Medulla oblongata (tissue), 1 donor: ENCODE results near the gene CEP170B.
"Not testable (repeated sequence)": the region's sequence is repeated elsewhere in the genome, so short reads cannot be mapped to it uniquely, and the experiment has no call there.

Experiments
- DNase-seq: peaks from one replicate; pipeline ENCODE4 v3.0.0-alpha.2; 2015; ENCODE audit errors: extremely low spot score

CEP170B gene

GRCh38 chr14:104877806-104878550, 12.9 kb downstream of the CEP170B start:
- DNase-seq = no peak

DNA sequence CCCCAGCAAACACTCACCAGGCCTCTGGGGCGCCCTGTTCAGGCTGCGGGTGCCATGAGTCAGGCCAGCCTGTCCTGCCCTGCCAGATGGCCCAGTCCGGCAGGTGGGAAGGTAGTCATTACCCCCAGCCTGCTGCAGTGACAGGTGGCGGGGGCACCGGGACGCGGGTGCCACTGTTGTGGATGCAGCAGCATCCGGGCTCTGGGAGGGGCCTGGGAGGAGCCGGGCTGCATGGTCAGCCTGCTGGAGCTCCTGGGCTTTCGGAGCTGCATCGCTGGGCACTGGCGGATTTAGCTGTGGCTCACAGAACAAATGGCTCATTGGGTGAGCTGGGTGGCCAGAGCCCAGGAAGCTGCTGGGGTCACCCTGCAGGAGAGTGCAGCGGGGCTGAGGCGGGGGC, 13.5 kb downstream of the CEP170B start:
- no peak for DNase-seq

DNA sequence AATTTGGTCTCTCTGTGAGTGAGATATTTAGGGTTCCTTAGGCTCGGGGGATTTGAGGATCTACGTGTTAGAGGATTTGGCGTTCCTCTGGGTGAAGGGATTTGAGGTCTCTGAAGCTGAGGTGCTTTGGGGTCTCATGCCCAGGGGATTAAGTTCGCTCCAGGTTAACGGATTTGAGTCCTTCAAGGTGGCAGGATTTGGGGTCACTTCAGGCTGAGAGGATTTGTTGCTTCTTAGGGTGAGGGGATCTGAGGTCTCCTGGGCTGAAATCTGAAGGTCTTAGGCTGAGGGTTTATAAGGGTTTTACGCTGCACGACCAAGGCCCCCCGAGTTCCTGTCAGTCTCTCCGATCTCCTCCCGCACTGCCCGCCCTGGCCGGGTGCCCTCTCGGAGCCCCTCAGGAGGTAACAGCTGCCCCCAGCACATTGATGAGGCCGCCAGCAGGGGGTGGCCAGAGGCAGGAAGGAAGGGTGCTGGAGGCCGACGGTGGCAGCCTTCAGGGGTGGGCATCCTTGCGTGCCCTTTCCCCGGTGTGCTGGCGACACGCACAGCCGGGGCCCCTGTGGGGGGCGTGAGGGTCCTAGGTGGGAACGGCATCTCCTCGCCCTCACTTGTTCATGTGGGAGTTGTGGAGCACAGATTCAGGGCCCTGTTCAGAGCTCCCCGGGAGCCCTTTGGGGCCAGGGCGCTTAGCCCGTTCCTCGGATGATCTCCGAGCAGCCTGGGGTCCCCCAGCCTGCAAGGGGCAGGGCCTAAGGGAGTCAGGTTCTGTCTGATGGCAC, 14.3 kb downstream of the CEP170B start:
- no peak for DNase-seq

DNA sequence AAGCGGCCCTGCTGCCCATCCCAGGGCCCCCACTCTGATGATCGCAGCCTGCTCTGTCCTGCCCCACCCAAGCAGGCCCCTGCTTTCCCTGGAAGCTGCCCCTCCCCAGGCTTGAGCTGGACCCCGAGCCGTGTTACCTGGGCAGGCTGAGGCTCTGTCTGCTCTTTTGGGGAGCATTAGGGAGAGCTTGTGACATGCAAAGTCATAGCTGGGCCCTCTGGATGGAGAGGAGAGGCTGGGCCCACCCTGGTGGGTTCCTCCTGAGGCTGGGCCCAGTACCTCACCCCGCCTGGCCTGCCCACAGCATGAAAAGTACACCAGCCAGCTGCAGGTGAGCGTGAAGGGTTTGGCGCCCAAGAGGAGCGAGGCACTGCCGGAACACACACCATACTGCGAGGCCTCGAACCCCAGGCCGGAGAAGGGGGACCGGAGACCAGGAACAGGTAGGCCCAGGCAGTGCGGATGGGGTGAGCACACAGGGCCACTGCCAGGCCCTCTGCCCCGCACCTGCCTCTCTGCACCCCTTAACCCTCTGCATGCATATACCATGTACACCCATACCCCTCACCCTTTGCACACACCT, 15.0 kb downstream of the CEP170B start:
- no peak for DNase-seq

DNA sequence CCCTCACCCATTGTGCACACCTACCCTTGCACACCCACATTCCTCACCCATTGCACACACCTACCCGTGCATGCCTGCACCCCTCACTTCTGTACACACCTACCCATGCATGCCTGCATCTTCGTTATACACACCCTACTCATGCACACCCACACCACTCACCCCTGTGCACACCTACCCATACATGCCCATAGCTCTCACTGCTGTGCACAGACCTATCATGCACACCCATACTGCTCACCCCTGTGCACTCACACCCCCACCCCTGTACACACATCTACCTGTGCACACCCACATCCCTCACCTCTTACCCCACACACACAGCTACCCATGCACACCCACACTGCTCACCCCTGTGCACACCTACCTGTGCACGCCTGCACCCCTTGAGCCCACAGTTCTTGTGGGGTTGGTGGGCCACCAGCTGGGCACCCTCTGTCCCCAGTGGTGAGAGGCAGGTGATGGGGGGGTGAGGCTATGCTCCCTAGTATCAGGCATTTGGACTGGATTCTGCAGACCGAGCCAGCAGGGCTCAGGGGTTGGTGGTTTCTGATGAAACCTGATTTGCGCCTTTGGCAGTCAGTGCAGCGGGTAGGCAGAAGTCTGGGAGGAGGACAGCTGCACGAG, 15.6 kb downstream of the CEP170B start:
- DNase-seq = no peak

DNA sequence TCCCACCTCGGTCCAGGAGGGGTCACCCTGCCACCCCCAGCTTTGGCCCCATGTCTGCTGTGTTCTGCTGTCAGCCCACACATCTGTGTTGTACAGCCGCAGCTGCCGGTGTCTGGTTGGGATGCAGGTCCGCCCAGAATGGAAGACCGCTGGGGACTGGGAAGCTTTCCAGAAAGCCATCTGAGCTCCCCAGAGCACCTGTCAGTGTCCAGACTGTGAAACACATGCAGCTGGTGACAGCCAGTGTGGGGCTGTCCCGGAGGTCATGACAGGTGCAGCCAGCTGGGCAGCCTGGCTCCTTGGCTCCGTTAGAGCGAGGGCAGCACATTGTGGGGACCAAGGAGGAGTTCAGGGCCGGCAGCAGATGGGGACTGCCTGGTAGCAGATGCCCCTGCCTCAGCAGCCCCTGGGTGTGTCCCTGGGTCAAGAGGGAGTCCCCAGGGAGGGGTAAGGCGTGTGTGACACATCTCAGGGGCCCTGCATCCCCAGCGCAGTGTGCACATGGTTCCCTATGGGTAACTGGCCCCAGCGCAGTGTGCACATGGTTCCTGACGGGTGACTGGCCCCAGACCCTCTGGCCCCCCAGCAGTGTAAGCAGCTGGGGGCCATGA, 16.4 kb downstream of the CEP170B start:
- DNase-seq = no peak

GRCh38 chr14:104882325-104882973, 17.4 kb downstream of the CEP170B start:
- no peak for DNase-seq

- DNase-seq = no peak
These were observed 18.1 kb downstream of the CEP170B start for GRCh38 chr14:104882991-104883660.

DNA sequence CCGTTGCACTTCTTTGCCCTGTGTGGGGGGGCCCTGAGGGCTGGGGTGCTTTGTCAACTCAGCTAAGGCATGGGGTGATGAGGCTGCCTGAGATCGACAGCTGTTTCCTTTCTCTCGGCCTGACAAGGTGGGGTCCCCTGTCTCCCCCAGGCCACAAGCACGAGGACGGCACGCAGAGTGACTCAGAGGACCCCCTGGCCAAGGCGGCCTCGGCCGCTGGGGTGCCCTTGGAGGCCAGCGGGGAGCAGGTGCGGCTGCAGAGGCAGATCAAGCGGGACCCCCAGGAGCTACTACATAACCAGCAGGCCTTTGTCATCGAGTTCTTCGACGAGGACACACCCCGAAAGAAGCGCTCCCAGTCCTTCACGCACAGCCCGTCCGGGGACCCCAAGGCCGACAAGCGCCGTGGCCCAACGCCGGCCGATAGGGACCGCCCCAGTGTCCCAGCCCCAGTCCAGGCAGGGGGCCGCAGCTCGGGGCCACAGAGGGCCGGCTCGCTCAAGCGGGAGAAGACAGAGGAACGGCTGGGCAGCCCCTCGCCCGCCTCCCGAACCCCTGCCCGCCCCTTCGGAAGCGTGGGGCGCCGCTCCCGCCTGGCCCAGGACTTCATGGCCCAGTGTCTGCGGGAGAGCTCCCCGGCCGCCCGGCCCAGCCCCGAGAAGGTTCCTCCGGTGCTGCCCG, 18.8 kb downstream of the CEP170B start:
- DNase-seq = no peak

GRCh38 chr14:104884381-104884780, 19.3 kb downstream of the CEP170B start:
- DNase-seq = not testable (repeated sequence)

DNA sequence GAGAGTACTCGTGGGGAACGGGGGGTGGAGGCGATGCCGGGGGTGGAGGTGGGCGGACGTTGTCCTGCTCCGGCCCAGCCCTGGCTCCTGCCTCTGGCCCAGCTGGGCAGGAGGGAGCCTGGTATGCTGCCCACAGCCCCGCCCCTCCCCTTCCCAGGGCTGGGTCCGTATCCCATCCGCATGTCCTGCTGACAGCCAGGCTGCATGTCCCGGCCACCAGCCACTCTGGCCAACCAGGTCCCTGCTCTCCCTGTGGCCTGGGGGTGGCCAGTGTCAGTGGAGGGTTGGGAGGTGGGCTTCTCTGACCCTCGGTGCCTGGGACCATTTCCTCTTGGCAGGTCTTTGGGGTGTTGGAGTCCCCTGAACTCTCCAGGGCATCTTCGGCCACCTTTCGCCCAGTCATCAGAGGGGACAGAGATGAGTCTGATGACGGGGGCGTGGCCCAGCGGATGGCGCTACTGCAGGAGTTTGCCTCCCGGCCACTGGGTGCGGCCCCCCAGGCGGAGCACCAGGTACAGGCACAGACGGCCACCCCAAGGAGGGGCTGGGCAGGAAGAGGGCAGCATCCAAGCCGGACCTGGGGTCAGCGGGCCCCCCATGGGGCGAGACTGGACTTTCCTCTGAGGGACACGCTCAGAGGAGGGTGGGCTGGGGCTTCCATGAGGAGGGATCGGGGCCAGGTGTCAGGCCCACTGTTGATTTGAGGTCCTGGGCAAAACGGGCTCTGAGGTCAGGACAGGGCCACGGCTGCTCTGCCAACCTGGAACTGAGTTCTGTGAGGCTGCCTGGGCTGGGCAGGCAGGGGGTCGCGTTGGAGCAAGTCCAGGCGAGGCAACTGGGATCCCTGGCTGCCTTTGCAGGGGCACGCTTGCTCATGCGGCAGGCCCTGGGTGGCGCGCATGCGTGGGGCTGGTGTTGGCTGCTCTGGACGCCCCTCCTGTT, 20.2 kb downstream of the CEP170B start:
- DNase-seq = no peak

DNA sequence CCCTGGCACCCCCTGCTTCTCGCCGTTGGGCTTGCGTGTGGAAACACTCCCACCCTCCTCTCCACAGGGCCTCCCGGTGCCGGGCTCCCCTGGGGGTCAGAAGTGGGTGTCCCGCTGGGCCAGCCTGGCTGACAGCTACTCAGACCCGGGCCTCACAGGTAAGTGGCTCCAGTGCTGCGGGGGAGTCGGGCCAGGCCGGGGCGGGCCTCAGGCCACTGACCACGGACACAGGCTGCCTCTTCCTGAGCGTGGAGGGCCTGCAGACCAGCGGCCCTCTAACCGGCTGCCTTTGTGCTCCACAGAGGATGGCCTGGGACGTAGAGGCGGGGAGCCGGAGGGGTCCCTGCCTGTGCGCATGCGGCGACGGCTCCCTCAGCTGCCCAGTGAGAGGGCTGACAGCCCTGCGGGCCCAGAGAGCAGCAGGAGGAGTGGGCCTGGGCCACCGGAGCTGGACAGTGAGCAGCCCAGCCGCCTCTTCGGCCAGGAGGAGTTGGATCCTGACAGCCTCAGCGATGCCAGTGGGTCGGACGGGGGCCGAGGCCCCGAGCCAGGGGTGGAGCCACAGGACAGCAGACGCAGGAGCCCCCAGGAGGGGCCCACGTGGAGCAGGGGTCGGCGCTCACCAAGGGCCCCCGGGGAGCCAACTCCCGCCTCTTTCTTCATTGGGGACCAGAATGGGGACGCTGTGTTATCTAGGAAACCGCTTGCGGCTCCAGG, 21.1 kb downstream of the CEP170B start:
- DNase-seq = no peak

DNA sequence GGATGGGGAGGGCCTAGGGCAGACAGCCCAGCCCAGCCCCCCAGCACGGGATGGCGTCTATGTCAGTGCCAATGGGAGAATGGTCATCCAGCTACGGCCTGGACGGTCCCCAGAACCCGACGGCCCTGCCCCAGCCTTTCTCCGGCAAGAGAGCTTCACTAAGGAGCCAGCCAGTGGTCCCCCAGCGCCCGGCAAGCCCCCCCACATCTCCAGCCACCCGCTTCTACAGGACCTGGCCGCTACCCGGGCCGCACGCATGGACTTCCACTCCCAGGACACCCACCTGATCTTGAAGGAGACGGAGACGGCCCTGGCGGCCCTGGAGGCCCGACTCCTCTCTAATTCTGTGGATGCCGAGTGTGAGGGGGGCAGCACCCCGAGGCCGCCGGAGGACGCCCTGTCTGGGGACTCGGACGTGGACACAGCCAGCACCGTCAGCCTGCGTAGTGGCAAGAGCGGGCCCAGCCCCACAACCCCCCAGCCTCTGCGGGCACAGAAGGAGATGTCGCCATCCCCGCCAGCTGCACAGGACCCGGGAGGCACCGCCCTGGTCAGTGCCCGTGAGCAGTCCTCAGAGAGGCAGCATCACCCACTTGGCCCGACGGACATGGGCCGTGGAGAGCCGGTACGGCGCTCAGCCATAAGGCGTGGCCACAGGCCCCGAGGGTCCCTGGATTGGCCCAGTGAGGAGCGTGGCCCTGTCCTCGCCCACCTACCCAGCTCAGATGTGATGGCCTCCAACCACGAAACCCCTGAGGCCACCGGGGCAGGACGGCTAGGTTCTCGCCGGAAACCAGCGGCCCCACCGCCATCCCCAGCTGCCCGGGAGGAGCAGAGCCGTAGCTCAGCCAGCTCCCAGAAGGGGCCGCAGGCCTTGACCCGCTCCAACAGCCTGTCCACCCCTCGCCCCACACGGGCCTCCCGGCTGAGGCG, 21.9 kb downstream of the CEP170B start:
- no peak for DNase-seq

DNA sequence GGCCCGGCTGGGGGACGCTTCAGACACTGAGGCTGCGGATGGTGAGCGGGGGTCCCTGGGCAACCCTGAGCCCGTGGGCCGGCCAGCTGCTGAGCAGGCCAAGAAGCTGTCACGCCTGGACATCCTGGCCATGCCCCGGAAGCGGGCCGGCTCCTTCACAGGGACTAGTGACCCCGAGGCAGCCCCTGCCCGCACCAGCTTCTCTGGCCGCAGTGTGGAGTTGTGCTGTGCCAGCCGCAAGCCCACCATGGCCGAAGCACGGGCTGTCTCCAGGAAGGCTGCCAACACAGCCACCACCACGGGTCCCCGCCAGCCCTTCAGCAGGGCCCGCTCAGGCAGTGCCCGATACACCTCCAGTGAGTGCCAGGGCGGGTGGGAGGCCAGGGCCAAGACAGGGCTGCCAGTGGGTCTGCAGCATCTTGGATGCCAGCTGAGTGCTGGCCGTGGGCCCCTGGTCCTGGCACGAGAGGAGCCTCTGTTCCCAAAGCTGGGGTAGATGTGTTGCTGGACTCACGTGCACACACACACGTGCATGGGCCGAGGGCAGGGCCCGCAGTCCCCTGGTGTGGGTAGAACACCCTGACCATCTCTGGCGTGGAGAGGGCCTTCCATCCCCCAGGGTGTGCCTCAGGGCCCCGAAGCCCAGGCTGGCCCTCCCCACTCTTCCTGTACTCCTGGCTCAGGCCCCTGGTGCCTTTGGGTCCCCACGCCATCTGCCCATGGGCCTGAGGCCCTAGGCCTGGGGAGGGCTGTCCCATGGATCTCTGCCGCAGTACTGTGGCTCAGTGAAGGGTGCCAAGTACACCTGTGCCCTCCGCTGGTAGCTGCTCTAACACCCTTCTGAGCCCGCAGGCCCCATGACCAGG, 22.8 kb downstream of the CEP170B start:
- no peak for DNase-seq

- DNase-seq = no peak
These were observed 23.7 kb downstream of the CEP170B start for GRCh38 chr14:104888489-104889374.
